ENCODE data around the gene ENTPD6. TPM values are rescaled to one million over a fixed set of nuclear protein-coding genes. Genes with fewer than 3 reads are reported as not detected.
"Not testable (repeated sequence)": the region's sequence is repeated elsewhere in the genome, so short reads cannot be mapped to it uniquely, and the experiment has no call there.

ENTPD6 gene
- total RNA-seq, 1 donor: 50.7 TPM

- Histone ChIP-seq H3K36me3 (ENCODE audit: insufficient read depth, low read length) (peaks cover 7% of the 10 kb centered on the region), H3K4me2 (ENCODE audit: insufficient read depth, low read length) (no peak overlapping the region), H4K20me1 (ENCODE audit: insufficient read depth, low read length) (no peaks in the 10 kb centered on the region), H3K79me2 (ENCODE audit: insufficient read depth, low read length) (no peaks in the 10 kb centered on the region), H3K4me3 (ENCODE audit: insufficient read depth, low read length) (no peak overlapping the region), H3K27ac (ENCODE audit: low read depth, low read length) (no peak overlapping the region), H3K9me3 (ENCODE audit: low read depth, low read length) (no peaks in the 10 kb centered on the region), H2AFZ (ENCODE audit: low read length) (no peak overlapping the region), H3K27me3 (ENCODE audit: insufficient read depth, low read length) (no peaks in the 10 kb centered on the region), H3K4me1 (ENCODE audit: insufficient read depth, low read length) (peaks cover 32% of the 10 kb centered on the region)
- TF ChIP-seq CTCF (IDR thresholded peaks at IDR 0.05; ENCODE audit: extremely low read depth, low read depth, low read length): no peak
- DNase-seq (ENCODE audit: insufficient read length, low spot score, missing footprints): no peak
Observed at GRCh38 chr20:25230166-25230831, 34.8 kb downstream of the ENTPD6 start.

GRCh38 chr20:25233016-25233772, 37.7 kb downstream of the ENTPD6 start:
- H3K4me1 ChIP-seq (ENCODE audit: insufficient read depth, low read length): peaks cover 28% of the 10 kb centered on the region
- H4K20me1 ChIP-seq (ENCODE audit: insufficient read depth, low read length): no peaks in the 10 kb centered on the region
- peak overlapping the region; percentile 23 for H2AFZ ChIP-seq (ENCODE audit: low read length)
- no peaks in the 10 kb centered on the region for H3K9me3 ChIP-seq (ENCODE audit: low read depth, low read length)
- peak overlapping the region; percentile 64 for H3K4me2 ChIP-seq (ENCODE audit: insufficient read depth, low read length)
- H3K27me3 ChIP-seq (ENCODE audit: insufficient read depth, low read length): no peaks in the 10 kb centered on the region
- H3K27ac ChIP-seq (ENCODE audit: low read depth, low read length): peak overlapping the region; percentile 41
- H3K36me3 ChIP-seq (ENCODE audit: insufficient read depth, low read length): no peaks in the 10 kb centered on the region
- H3K4me3 ChIP-seq (ENCODE audit: insufficient read depth, low read length): peak overlapping the region; percentile 32
- H3K79me2 ChIP-seq (ENCODE audit: insufficient read depth, low read length): no peaks in the 10 kb centered on the region
- no peak for TF ChIP-seq CTCF (IDR thresholded peaks at IDR 0.05; ENCODE audit: extremely low read depth, low read depth, low read length)
- DNase-seq (ENCODE audit: insufficient read length, low spot score, missing footprints): peak; percentile 86

GRCh38 chr20:25234009-25234849, 38.7 kb downstream of the ENTPD6 start:
- not testable (repeated sequence) for H3K27ac ChIP-seq (ENCODE audit: low read depth, low read length); H3K9me3 ChIP-seq (ENCODE audit: low read depth, low read length); H3K27me3 ChIP-seq (ENCODE audit: insufficient read depth, low read length); H4K20me1 ChIP-seq (ENCODE audit: insufficient read depth, low read length); H3K4me3 ChIP-seq (ENCODE audit: insufficient read depth, low read length); H3K4me2 ChIP-seq (ENCODE audit: insufficient read depth, low read length); H3K36me3 ChIP-seq (ENCODE audit: insufficient read depth, low read length); DNase-seq (ENCODE audit: insufficient read length, low spot score, missing footprints); H3K79me2 ChIP-seq (ENCODE audit: insufficient read depth, low read length); H2AFZ ChIP-seq (ENCODE audit: low read length)
- peaks cover 37% of the 10 kb centered on the region for H3K4me1 ChIP-seq (ENCODE audit: insufficient read depth, low read length)

- Histone ChIP-seq H3K9me3 (ENCODE audit: low read depth, low read length) (no peaks in the 10 kb centered on the region), H2AFZ (ENCODE audit: low read length) (no peak overlapping the region), H3K27me3 (ENCODE audit: insufficient read depth, low read length) (no peaks in the 10 kb centered on the region), H3K36me3 (ENCODE audit: insufficient read depth, low read length) (no peaks in the 10 kb centered on the region), H3K4me1 (ENCODE audit: insufficient read depth, low read length) (peaks cover 37% of the 10 kb centered on the region), H3K27ac (ENCODE audit: low read depth, low read length) (peak overlapping the region; percentile 93), H3K79me2 (ENCODE audit: insufficient read depth, low read length) (no peaks in the 10 kb centered on the region), H4K20me1 (ENCODE audit: insufficient read depth, low read length) (no peaks in the 10 kb centered on the region), H3K4me3 (ENCODE audit: insufficient read depth, low read length) (no peak overlapping the region), H3K4me2 (ENCODE audit: insufficient read depth, low read length) (no peak overlapping the region)
- DNase-seq (ENCODE audit: insufficient read length, low spot score, missing footprints): peak; percentile 45
- TF ChIP-seq CTCF (IDR thresholded peaks at IDR 0.05; ENCODE audit: extremely low read depth, low read depth, low read length): no peak
Observed at GRCh38 chr20:25236450-25237304, 41.2 kb downstream of the ENTPD6 start.

Measured in osteoblast (primary cell).